B cell (primary cell): Measurements from ENCODE around the gene UTS2R.

Experiments used
- CTCF ChIP-seq: fragments of 200-600 bp; IDR thresholded peaks from one replicate; pipeline ENCODE4 v1.8.0; 2022; ENCODE audit warnings: antibody characterized with exemption, mild to moderate bottlenecking
- EZH2 ChIP-seq: IDR thresholded peaks from 2 replicates; pipeline ENCODE4 v1.6.1; 2012; ENCODE audit warnings: borderline replicate concordance, low read depth, mild to moderate bottlenecking, moderate library complexity, low read length; ENCODE audit not compliant: insufficient read depth, poor library complexity, severe bottlenecking

GRCh38 chr17:82384730-82385481 is 13.3 kb downstream of the UTS2R start:
- TF ChIP-seq CTCF (no peak), EZH2 (no peak)
